ENCODE data around the gene MUC5AC. TPM values are rescaled to one million over a fixed set of nuclear protein-coding genes. Genes with fewer than 3 reads are reported as not detected.

The MUC5AC gene
- total and polyA plus RNA-seq, 7 donors: 0.02 TPM; not detected in 6

DNA sequence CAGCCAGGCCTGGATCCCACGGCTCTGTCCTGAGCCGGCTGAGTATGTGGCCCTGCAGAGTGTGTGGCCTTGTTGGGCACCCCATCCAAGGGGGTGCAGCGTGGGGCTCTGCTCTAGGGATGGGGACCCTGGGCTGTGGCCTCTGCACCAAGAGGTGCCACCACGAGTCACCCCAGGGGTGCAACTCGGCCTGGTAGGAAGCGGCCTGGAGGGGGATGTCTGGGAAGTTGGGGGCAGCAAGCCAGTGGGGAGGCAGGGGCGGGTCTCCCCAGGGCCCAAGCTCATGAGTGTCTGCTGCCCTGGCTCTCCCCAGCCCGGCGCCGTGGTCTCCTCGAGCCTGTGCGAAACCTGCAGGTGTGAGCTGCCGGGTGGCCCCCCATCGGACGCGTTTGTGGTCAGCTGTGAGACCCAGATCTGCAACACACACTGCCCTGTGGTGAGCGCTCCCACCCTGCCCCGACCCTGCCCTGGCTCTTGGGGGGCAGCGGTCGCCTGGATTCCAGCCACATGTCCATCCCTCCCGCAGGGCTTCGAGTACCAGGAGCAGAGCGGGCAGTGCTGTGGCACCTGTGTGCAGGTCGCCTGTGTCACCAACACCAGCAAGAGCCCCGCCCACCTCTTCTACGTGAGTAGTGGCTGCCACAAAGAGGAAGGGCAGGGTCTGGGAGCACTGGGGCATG, 40.9 kb downstream of the MUC5AC start:
- H3K4me1 ChIP-seq: no peaks in the 10 kb centered on the region
- 75 to 78% (median 77%) methylated on average over 25 to 26 of the region's 26 CpGs for WGBS, 3 donors
- no peaks in the 10 kb centered on the region for H3K36me3 ChIP-seq (ENCODE audit: insufficient read depth in 1 of 2, low read depth in 1 of 2)
- H3K4me3 ChIP-seq: no peak overlapping the region
- peaks cover 0 to 62% (median 10%) of the 10 kb centered on the region in 3 donors for H3K27me3 ChIP-seq (ENCODE audit: insufficient read depth in 3 of 3, low read length in 2 of 3)
- intact Hi-C loops (cut with DNase I): no loop called here
- DNase-seq: peak; percentile 8 to 37
- TF ChIP-seq, protein P1, sequence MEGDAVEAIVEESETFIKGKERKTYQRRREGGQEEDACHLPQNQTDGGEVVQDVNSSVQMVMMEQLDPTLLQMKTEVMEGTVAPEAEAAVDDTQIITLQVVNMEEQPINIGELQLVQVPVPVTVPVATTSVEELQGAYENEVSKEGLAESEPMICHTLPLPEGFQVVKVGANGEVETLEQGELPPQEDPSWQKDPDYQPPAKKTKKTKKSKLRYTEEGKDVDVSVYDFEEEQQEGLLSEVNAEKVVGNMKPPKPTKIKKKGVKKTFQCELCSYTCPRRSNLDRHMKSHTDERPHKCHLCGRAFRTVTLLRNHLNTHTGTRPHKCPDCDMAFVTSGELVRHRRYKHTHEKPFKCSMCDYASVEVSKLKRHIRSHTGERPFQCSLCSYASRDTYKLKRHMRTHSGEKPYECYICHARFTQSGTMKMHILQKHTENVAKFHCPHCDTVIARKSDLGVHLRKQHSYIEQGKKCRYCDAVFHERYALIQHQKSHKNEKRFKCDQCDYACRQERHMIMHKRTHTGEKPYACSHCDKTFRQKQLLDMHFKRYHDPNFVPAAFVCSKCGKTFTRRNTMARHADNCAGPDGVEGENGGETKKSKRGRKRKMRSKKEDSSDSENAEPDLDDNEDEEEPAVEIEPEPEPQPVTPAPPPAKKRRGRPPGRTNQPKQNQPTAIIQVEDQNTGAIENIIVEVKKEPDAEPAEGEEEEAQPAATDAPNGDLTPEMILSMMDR (IDR thresholded peaks at IDR 0.05): no peak
- no peak overlapping the region for H3K27ac ChIP-seq
- ATAC-seq: no peak
- no peaks in the 10 kb centered on the region for H3K9me3 ChIP-seq

DNA sequence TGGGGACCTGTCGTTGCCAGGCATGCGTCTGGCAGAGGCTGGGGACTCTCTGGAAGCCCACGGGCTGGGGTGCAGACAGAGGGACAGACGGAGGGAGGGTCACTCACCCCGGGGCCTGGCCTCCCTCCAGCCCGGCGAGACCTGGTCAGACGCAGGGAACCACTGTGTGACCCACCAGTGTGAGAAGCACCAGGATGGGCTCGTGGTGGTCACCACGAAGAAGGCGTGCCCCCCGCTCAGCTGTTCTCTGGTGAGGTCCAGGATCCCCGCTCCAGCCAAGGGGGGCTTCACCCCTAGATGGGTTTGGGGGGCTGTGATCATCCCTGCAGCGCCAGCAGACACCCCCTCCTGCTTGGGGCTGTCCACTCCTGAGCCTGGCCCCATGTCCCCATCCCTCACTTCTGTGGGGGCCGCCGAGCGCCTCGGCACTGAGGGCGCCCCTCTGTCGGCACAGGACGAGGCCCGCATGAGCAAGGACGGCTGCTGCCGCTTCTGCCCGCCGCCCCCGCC, 41.5 kb downstream of the MUC5AC start:
- TF ChIP-seq, protein P1 (IDR thresholded peaks at IDR 0.05): no peak
- ATAC-seq (no peak), DNase-seq (peak in 1 of 2 donors; percentile 10)
- 62 to 69% (median 66%) methylated on average over 23 to 27 of the region's 27 CpGs for WGBS, 3 donors
- Histone ChIP-seq H3K36me3 (ENCODE audit: insufficient read depth in 1 of 2, low read depth in 1 of 2) (no peaks in the 10 kb centered on the region), H3K4me1 (no peaks in the 10 kb centered on the region), H3K27me3 (ENCODE audit: insufficient read depth in 3 of 3, low read length in 2 of 3) (peaks cover 0 to 68% (median 10%) of the 10 kb centered on the region in 3 donors), H3K9me3 (no peaks in the 10 kb centered on the region), H3K4me3 (no peak overlapping the region), H3K27ac (no peak overlapping the region)
- intact Hi-C loops (cut with DNase I): no loop called here

DNA sequence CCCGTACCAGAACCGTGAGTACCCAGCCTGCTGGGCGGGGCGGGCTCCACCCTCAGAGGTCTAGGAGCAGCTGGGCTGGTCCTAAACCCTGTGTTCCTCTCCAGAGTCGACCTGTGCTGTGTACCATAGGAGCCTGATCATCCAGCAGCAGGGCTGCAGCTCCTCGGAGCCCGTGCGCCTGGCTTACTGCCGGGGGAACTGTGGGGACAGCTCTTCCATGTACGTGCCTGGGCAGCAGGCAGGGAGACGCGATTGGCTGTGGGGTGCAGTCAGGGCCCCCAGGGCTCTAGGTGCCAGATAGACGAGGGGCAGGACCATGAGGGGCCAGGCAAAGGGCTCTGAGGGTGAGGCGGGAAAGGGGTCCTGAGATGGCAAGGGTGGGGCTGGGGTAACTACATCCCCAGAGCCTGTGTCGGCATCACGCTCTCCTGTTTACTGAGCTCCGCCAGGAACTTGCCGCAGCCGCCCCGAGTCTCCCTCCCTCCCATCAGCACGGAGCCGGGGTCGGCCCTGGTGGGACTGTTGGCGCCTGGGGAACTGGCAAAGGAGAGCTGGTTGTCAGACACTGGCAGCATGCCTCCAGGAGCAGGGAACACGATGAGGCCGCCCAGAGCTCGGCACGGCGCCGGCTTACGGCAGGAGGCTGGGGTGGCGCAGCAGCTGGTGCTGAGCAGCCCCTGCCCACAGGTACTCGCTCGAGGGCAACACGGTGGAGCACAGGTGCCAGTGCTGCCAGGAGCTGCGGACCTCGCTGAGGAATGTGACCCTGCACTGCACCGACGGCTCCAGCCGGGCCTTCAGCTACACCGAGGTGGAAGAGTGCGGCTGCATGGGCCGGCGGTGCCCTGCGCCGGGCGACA, 42.2 kb downstream of the MUC5AC start:
- ATAC-seq (no peak), DNase-seq (peak; percentile 9 to 51)
- TF ChIP-seq, protein P1 (IDR thresholded peaks at IDR 0.05): no peak
- Histone ChIP-seq H3K36me3 (ENCODE audit: insufficient read depth in 1 of 2, low read depth in 1 of 2) (no peaks in the 10 kb centered on the region), H3K4me3 (no peak overlapping the region), H3K27me3 (ENCODE audit: insufficient read depth in 3 of 3, low read length in 2 of 3) (peaks cover 0 to 69% (median 10%) of the 10 kb centered on the region in 3 donors), H3K9me3 (no peaks in the 10 kb centered on the region), H3K27ac (no peak overlapping the region), H3K4me1 (no peaks in the 10 kb centered on the region)
- 57 to 65% (median 63%) methylated on average over 47 of the region's 47 CpGs for WGBS, 3 donors
- intact Hi-C loops (cut with DNase I): loop anchor here (5.0 to 10.0 kb wide), 4 partner anchors 185 to 377 kb away; partner anchors contain the start of genes BRSK2 (in 1 of the 2) and DUSP8 (in 1 of the 2)

DNA sequence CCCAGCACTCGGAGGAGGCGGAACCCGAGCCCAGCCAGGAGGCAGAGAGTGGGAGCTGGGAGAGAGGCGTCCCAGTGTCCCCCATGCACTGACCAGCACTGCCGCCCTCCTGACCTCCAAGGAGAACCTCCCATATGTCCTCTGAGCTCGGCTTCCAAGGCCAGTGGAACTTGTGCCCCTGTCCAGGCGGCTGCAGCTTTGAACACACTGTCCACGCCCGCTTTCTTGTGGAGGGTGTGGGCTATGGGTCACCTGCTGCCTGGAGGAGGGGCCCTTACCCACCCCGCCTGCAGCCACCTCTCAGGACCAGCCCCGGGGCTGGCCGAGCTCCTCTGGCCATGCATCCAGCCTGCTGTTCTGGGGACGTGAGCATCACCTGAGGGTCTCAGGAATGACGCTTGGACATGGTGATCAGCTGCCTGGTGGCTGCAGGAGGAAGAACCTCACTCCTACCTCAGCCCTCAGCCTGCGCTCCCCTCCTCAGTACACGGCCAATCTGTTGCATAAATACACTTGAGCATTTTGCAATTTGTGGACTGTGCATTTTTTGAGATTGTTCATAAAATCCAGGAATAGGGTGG, 42.9 kb downstream of the MUC5AC start:
- H3K9me3 ChIP-seq: no peaks in the 10 kb centered on the region
- TF ChIP-seq, protein P1 (IDR thresholded peaks at IDR 0.05): no peak
- DNase-seq (peak in 1 of 2 donors; percentile 11), ATAC-seq (no peak)
- H3K4me1 ChIP-seq: no peaks in the 10 kb centered on the region
- no peaks in the 10 kb centered on the region for H3K36me3 ChIP-seq (ENCODE audit: insufficient read depth in 1 of 2, low read depth in 1 of 2)
- intact Hi-C loops (cut with DNase I): loop anchor here (5.0 to 10.0 kb wide), 4 partner anchors 184 to 377 kb away; partner anchors contain the start of genes BRSK2 (in 1 of the 2) and DUSP8 (in 1 of the 2)
- 69 to 72% (median 72%) methylated on average over 16 of the region's 16 CpGs for WGBS, 3 donors
- H3K4me3 ChIP-seq: no peak overlapping the region
- H3K27me3 ChIP-seq (ENCODE audit: insufficient read depth in 3 of 3, low read length in 2 of 3): peaks cover 0 to 69% (median 10%) of the 10 kb centered on the region in 3 donors
- no peak overlapping the region for H3K27ac ChIP-seq
